Measurements from ENCODE around the gene SLC39A11.

DNA sequence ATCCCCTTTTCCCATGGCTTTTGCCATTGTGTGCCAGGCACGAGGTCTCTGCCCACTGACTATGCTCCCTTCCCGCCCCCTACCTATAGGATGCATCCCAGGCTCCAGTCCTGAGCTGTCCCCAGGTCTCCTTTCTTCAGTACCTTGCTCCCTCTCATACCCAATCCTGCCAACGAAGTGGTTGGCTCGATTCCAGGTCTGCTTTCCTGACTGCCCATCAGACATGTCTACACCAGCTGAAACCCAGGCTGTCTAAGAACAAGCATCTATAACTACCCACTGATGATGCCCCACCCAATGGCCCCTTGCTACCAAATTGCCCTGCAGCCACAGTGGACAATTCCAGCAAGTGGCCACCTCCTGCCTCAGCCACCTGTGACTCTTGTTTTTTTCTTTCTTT, 492.6 kb downstream of the SLC39A11 start:
- TF ChIP-seq, protein P1, sequence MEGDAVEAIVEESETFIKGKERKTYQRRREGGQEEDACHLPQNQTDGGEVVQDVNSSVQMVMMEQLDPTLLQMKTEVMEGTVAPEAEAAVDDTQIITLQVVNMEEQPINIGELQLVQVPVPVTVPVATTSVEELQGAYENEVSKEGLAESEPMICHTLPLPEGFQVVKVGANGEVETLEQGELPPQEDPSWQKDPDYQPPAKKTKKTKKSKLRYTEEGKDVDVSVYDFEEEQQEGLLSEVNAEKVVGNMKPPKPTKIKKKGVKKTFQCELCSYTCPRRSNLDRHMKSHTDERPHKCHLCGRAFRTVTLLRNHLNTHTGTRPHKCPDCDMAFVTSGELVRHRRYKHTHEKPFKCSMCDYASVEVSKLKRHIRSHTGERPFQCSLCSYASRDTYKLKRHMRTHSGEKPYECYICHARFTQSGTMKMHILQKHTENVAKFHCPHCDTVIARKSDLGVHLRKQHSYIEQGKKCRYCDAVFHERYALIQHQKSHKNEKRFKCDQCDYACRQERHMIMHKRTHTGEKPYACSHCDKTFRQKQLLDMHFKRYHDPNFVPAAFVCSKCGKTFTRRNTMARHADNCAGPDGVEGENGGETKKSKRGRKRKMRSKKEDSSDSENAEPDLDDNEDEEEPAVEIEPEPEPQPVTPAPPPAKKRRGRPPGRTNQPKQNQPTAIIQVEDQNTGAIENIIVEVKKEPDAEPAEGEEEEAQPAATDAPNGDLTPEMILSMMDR (IDR thresholded peaks at IDR 0.05), result no peak
- TF ChIP-seq POLR2A (IDR thresholded peaks at IDR 0.05) (no peak), POLR2AphosphoS5 (IDR thresholded peaks at IDR 0.05) (no peak)
